ENCODE results near the gene ABCB6. TPM values are rescaled to one million over a fixed set of nuclear protein-coding genes. Genes with fewer than 3 reads are reported as not detected.

The ABCB6 gene
- polyA plus RNA-seq, 1 donor, result 43.7 TPM

- peak overlapping the region; percentile 70 for H3K4me3 ChIP-seq (ENCODE audit: low read length)
- H3K27ac ChIP-seq (ENCODE audit: low read length), result peak overlapping the region; percentile 98
- H3K27me3 ChIP-seq (ENCODE audit: control insufficient read depth, insufficient read depth, low read length), result no peaks in the 10 kb centered on the region
- H3K9me3 ChIP-seq (ENCODE audit: control insufficient read depth, low read depth, low read length), result no peaks in the 10 kb centered on the region
- 80% methylated on average over 1 of the region's 45 CpGs for WGBS (ENCODE audit: insufficient coverage, low lambda C conversion rate)
- peaks cover 21% of the 10 kb centered on the region for H3K4me1 ChIP-seq (ENCODE audit: control insufficient read depth, insufficient read depth, low read length)
- DNase-seq, result peak; percentile 34 to 67
- peaks cover 55% of the 10 kb centered on the region for H3K36me3 ChIP-seq (ENCODE audit: control insufficient read depth, insufficient read depth, low read length)
Observed at GRCh38 chr2:219175928-219176817, 42.6 kb downstream of the ABCB6 start.

GRCh38 chr2:219175486-219175885 lies 43.3 kb downstream of the ABCB6 start:
- no peak for DNase-seq
- no peak overlapping the region for H3K27ac ChIP-seq (ENCODE audit: low read length)
- no CpG with 5 or more reads among the region's 7 CpGs for WGBS (ENCODE audit: insufficient coverage, low lambda C conversion rate)

GRCh38 chr2:219174801-219175200 lies 44.0 kb downstream of the ABCB6 start:
- H3K27me3 ChIP-seq (ENCODE audit: control insufficient read depth, insufficient read depth, low read length), result no peaks in the 10 kb centered on the region
- no peaks in the 10 kb centered on the region for H3K9me3 ChIP-seq (ENCODE audit: control insufficient read depth, low read depth, low read length)
- no peak for DNase-seq
- H3K4me3 ChIP-seq (ENCODE audit: low read length), result no peak overlapping the region
- H3K4me1 ChIP-seq (ENCODE audit: control insufficient read depth, insufficient read depth, low read length), result peaks cover 32% of the 10 kb centered on the region
- 90% methylated on average over 2 of the region's 7 CpGs for whole genome bisulfite sequencing (ENCODE audit: insufficient coverage, low lambda C conversion rate)
- H3K27ac ChIP-seq (ENCODE audit: low read length), result no peak overlapping the region
- peaks cover 41% of the 10 kb centered on the region for H3K36me3 ChIP-seq (ENCODE audit: control insufficient read depth, insufficient read depth, low read length)

More at GRCh38 chr2:219175486-219175885, 43.3 kb downstream of the ABCB6 start:
- no peaks in the 10 kb centered on the region for H3K9me3 ChIP-seq (ENCODE audit: control insufficient read depth, low read depth, low read length)
- H3K36me3 ChIP-seq (ENCODE audit: control insufficient read depth, insufficient read depth, low read length), result peaks cover 48% of the 10 kb centered on the region
- peaks cover 27% of the 10 kb centered on the region for H3K4me1 ChIP-seq (ENCODE audit: control insufficient read depth, insufficient read depth, low read length)
- no peaks in the 10 kb centered on the region for H3K27me3 ChIP-seq (ENCODE audit: control insufficient read depth, insufficient read depth, low read length)
- peak overlapping the region; percentile 70 for H3K4me3 ChIP-seq (ENCODE audit: low read length)

GRCh38 chr2:219174146-219174545 lies 44.6 kb downstream of the ABCB6 start:
- H3K4me3 ChIP-seq (ENCODE audit: low read length), result no peak overlapping the region
- DNase-seq, result no peak
- H3K27me3 ChIP-seq (ENCODE audit: control insufficient read depth, insufficient read depth, low read length), result no peaks in the 10 kb centered on the region
- no peak overlapping the region for H3K27ac ChIP-seq (ENCODE audit: low read length)
- H3K9me3 ChIP-seq (ENCODE audit: control insufficient read depth, low read depth, low read length), result no peaks in the 10 kb centered on the region
- peaks cover 33% of the 10 kb centered on the region for H3K4me1 ChIP-seq (ENCODE audit: control insufficient read depth, insufficient read depth, low read length)
- peaks cover 37% of the 10 kb centered on the region for H3K36me3 ChIP-seq (ENCODE audit: control insufficient read depth, insufficient read depth, low read length)
- no CpG with 5 or more reads among the region's 3 CpGs for WGBS (ENCODE audit: insufficient coverage, low lambda C conversion rate)

GRCh38 chr2:219173176-219173575 lies 45.6 kb downstream of the ABCB6 start:
- Histone ChIP-seq H3K36me3 (ENCODE audit: control insufficient read depth, insufficient read depth, low read length) (peaks cover 37% of the 10 kb centered on the region), H3K27me3 (ENCODE audit: control insufficient read depth, insufficient read depth, low read length) (no peaks in the 10 kb centered on the region), H3K9me3 (ENCODE audit: control insufficient read depth, low read depth, low read length) (no peaks in the 10 kb centered on the region), H3K4me1 (ENCODE audit: control insufficient read depth, insufficient read depth, low read length) (peaks cover 33% of the 10 kb centered on the region), H3K4me3 (ENCODE audit: low read length) (no peak overlapping the region), H3K27ac (ENCODE audit: low read length) (no peak overlapping the region)
- no peak for DNase-seq
- WGBS (ENCODE audit: insufficient coverage, low lambda C conversion rate), result no CpG with 5 or more reads among the region's 6 CpGs

- Histone ChIP-seq H3K4me3 (ENCODE audit: low read length) (no peak overlapping the region), H3K27me3 (ENCODE audit: control insufficient read depth, insufficient read depth, low read length) (no peaks in the 10 kb centered on the region), H3K4me1 (ENCODE audit: control insufficient read depth, insufficient read depth, low read length) (peaks cover 33% of the 10 kb centered on the region), H3K9me3 (ENCODE audit: control insufficient read depth, low read depth, low read length) (no peaks in the 10 kb centered on the region), H3K27ac (ENCODE audit: low read length) (no peak overlapping the region), H3K36me3 (ENCODE audit: control insufficient read depth, insufficient read depth, low read length) (peaks cover 37% of the 10 kb centered on the region)
- DNase-seq, result no peak
- WGBS (ENCODE audit: insufficient coverage, low lambda C conversion rate), result no CpG with 5 or more reads among the region's 16 CpGs
Observed at GRCh38 chr2:219172231-219173154, 46.3 kb downstream of the ABCB6 start.

GRCh38 chr2:219171231-219171651 lies 47.5 kb downstream of the ABCB6 start:
- no peak overlapping the region for H3K4me3 ChIP-seq (ENCODE audit: low read length)
- peak overlapping the region; percentile 51 for H3K27ac ChIP-seq (ENCODE audit: low read length)
- DNase-seq, result peak; percentile 49 to 67
- H3K27me3 ChIP-seq (ENCODE audit: control insufficient read depth, insufficient read depth, low read length), result no peaks in the 10 kb centered on the region
- H3K4me1 ChIP-seq (ENCODE audit: control insufficient read depth, insufficient read depth, low read length), result peaks cover 33% of the 10 kb centered on the region
- WGBS (ENCODE audit: insufficient coverage, low lambda C conversion rate), result no CpG with 5 or more reads among the region's 6 CpGs
- H3K9me3 ChIP-seq (ENCODE audit: control insufficient read depth, low read depth, low read length), result no peaks in the 10 kb centered on the region
- H3K36me3 ChIP-seq (ENCODE audit: control insufficient read depth, insufficient read depth, low read length), result peaks cover 37% of the 10 kb centered on the region

GRCh38 chr2:219169930-219170654 lies 48.7 kb downstream of the ABCB6 start, which contains the start of gene SLC23A3:
TSS of gene SLC23A3 (minus strand) at chr2:219170029. CDS start at chr2:219169984, 45 bp downstream.
- peak in 1 of 2 donors; percentile 62 for DNase-seq
- peak within 1 kb of the TSS; percentile 63 for H3K27ac ChIP-seq (ENCODE audit: low read length)

GRCh38 chr2:219168932-219169331 lies 49.8 kb downstream of the ABCB6 start:
- DNase-seq, result no peak
- no peak overlapping the region for H3K4me3 ChIP-seq (ENCODE audit: low read length)
- no peaks in the 10 kb centered on the region for H3K27me3 ChIP-seq (ENCODE audit: control insufficient read depth, insufficient read depth, low read length)
- H3K27ac ChIP-seq (ENCODE audit: low read length), result no peak overlapping the region
- peaks cover 22% of the 10 kb centered on the region for H3K4me1 ChIP-seq (ENCODE audit: control insufficient read depth, insufficient read depth, low read length)
- H3K36me3 ChIP-seq (ENCODE audit: control insufficient read depth, insufficient read depth, low read length), result peaks cover 25% of the 10 kb centered on the region
- no peaks in the 10 kb centered on the region for H3K9me3 ChIP-seq (ENCODE audit: control insufficient read depth, low read depth, low read length)

More at GRCh38 chr2:219169930-219170654, 48.7 kb downstream of the ABCB6 start, which contains the start of gene SLC23A3:
- Histone ChIP-seq H3K4me1 (ENCODE audit: control insufficient read depth, insufficient read depth, low read length) (peaks cover 28% of the 10 kb centered on the region), H3K4me3 (ENCODE audit: low read length) (no peak within 1 kb of the TSS), H3K36me3 (ENCODE audit: control insufficient read depth, insufficient read depth, low read length) (peaks cover 37% of the 10 kb centered on the region), H3K9me3 (ENCODE audit: control insufficient read depth, low read depth, low read length) (no peaks in the 10 kb centered on the region), H3K27me3 (ENCODE audit: control insufficient read depth, insufficient read depth, low read length) (no peaks in the 10 kb centered on the region)
- WGBS (ENCODE audit: insufficient coverage, low lambda C conversion rate), result 100% methylated on average over 3 of the region's 10 CpGs

All from large intestine (tissue), 3 donors.